Stimulated activated CD8-positive, alpha-beta memory T cell treated with anti-CD3 and anti-CD28 coated beads, Interleukin-12 subunit alpha, Interleukin-12 subunit beta, amount 100 ng/mL, for 1 hour (primary cell): ENCODE results near the gene LUZP2.

Experiments used
- DNase-seq: peaks from one replicate; pipeline ENCODE4 v3.0.0-alpha.2; 2020; ENCODE audit warnings: low read depth

The LUZP2 gene

DNA sequence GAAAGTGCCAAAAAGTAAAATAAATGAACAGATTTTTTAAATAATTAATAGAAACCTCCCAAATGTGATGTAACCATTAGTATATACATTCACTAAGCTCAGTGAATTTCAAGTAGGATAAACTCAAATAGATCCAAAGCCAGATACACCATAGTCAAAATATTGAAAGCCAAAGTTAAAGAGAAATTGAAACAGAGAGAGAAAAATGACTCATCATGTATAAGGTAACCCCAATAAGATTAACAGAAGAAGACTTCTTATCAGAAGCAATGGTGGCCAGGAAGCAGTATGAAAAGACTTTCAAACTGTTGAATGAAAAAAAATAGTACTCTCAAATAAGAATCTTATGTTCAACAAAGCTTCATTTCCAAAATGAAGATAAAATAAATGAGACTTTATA lies 70.5 kb downstream of the LUZP2 start:
- DNase-seq: no peak

GRCh38 chr11:24572376-24572775 lies 75.5 kb downstream of the LUZP2 start:
- no peak for DNase-seq

GRCh38 chr11:24574461-24574860 lies 77.6 kb downstream of the LUZP2 start:
- no peak for DNase-seq

GRCh38 chr11:24575392-24575791 lies 78.5 kb downstream of the LUZP2 start:
- DNase-seq: no peak

DNA sequence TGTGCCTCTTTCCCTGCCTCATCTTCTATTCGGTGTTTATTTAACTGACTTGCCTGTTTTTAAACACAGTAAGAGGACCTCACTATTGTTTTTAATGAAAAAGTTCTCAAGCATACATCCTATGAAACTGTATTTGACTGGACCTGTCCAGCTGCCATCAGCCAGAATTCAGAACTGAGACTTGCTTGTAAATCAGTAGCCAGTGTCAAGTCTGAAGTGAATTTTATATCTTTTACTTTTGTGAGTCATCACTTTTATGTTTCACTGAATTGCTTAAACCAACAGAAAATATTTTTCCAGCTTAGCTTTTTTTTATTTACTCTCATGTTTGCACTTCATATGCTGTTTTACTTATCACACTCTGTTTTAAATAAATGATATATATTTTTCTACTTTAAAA lies 88.3 kb downstream of the LUZP2 start:
- no peak for DNase-seq

DNA sequence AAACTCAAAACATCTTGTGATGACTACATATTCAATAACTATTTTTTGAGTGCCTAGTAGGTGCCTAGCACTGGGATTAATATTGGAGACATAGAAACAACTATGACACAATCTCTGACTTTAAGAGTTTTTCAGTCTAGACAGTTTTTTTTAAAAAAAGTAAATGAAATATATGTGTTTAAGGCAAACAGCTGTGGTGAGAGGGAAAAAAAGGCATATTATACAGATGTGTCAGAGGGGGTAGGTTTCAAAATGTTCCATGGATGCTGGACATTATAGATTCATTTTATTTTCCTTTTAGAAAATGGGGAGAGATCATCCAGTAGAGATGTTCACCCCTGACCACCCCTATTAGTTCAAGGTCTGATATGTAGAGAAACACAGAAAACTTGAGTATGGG lies 90.8 kb downstream of the LUZP2 start:
- DNase-seq: no peak

GRCh38 chr11:24588081-24588480 lies 91.2 kb downstream of the LUZP2 start:
- DNase-seq: no peak

GRCh38 chr11:24589064-24589463 lies 92.2 kb downstream of the LUZP2 start:
- no peak for DNase-seq

GRCh38 chr11:24591283-24591682 lies 94.4 kb downstream of the LUZP2 start:
- no peak for DNase-seq

DNA sequence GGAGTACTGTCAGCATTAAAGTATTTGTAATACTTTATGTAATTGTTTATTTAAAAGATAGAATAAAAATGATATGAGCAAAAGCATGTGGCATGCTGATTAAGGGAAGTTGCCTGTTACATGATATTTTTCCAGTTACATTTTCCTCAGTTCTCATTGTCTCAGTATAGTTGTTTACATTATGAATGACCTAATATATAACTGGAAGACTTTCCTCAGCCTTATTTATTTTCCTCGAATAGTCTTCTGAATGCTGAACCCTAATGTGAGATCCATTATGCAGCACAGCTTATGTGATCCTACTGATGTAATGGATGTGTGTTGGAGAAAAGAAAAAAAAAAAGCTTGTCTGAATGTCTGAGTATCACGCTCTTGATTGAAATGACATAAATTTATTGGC lies 95.5 kb downstream of the LUZP2 start:
- DNase-seq: no peak

- DNase-seq: no peak
Observed at GRCh38 chr11:24593332-24593731, 96.5 kb downstream of the LUZP2 start.

- DNase-seq: no peak
Observed at GRCh38 chr11:24594401-24594800, 97.5 kb downstream of the LUZP2 start.

DNA sequence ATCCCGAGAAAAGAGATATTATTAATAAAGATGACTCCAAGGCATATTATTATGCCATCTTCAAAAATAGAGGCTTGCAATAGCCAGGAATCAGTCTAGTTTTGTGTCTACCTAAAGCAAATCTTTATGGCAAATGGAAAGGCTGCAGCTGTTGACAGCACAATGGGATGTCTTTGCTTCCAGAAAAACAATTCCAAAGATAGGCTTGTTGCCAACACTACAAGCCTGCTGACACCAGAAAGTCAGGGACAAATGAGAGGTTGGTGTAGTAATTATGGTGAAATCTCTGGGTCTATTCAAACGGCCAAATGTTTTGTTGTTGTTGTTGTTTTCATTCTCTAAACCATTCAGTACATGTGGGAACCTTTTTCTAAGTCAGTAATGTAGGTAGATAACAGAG lies 101.8 kb downstream of the LUZP2 start:
- DNase-seq: no peak

DNA sequence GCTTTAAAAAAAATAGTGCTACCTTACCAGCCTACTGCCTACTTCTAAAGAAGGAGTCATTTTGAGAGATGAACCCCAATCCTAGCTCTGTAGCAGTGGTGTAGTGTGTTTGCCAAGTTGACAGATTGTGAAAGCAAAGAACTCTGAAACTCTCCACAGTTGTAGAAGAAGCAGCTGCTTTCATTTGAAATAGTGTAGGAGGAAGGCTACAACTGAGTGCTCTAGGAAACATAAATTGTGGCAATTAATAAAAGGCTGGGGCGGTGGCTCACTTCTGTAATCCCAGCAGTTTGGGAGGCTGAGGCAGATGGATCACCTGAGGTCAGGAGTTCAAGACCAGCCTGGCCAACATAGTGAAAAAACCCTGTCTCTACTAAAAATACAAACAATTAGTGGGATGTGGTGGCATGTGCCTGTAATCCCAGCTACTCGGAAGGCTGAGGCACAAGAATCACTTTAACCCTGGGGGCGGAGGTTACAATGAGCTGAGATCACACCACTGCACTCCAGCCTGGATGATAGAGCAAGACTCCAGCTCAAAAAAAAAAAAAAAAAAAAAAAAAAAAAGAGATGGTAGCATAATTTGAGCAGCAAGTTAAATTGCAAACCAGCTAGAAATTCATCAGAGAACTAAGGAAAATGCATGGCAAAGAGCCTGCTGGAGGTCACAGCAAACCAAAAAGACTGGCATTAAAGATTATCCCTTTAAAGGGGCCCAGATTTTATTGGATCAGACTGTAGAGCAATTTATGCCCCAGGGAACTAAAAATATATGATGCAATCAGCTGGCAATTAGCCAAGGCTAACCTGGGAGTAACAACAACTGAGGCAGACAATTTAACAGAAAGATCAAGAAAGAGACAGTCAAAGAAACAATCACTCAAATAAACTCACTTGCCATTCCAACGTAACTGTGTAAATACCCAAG lies 112.6 kb downstream of the LUZP2 start:
- DNase-seq: no peak

DNA sequence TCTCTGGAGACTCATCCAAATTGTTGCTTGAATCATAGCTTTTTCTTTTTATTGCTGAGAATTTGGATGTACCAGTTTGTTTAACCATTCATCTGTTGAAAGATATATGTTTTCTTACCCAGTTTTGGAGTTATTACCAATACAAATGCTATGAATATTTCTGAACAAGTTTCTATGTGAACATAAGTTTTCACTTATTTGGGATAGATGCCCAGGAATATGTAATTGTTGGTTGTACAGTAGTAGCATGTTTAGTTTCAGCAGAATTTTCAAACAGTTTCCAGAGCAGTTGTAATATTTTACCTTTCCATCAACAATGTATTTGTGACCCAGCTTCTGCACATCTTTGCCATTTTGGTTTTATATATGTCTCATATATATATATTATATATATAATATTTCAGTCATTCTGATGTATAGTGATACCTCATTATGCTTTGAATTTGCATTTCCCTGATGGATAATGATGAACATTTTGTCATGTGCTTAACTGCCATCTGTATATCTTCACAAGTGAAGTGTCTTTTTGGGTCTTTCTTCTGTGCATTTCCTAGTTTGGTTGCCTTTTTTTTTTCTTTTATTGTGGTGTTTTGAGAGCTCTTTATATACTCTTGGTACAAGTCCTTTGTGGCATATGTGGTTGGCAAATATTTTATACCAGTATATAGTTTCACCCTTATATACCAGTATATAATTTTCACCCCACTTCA lies 118.8 kb downstream of the LUZP2 start:
- DNase-seq: no peak

- DNase-seq: no peak
Observed at GRCh38 chr11:24617856-24618255, 121.0 kb downstream of the LUZP2 start.

GRCh38 chr11:24619900-24620299 lies 123.0 kb downstream of the LUZP2 start:
- DNase-seq: no peak

DNA sequence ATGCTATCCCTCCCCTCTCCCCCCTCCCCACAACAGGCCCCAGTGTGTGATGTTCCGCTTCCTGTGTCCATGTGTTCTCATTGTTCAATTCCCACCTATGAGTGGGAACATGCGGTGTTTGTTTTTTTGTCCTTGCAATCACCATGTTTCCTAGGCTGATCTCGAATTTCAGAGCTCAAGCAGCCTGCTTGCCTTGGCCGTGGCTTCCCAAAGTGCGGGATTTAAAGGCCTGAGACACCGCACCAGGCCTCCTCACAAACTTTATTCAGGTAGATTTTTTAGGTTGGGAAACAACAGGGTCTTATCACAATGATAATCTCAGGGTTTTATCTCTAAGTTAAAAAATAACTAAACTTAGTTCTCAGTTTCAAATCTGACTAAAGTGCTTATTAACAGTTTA lies 125.4 kb downstream of the LUZP2 start:
- no peak for DNase-seq

- no peak for DNase-seq
Observed at GRCh38 chr11:24623121-24623520, 126.3 kb downstream of the LUZP2 start.

- DNase-seq: no peak
Observed at GRCh38 chr11:24624432-24624831, 127.6 kb downstream of the LUZP2 start.

- DNase-seq: no peak
Observed at GRCh38 chr11:24625975-24626374, 129.1 kb downstream of the LUZP2 start.

GRCh38 chr11:24628224-24628776 lies 131.4 kb downstream of the LUZP2 start:
- DNase-seq: no peak

DNA sequence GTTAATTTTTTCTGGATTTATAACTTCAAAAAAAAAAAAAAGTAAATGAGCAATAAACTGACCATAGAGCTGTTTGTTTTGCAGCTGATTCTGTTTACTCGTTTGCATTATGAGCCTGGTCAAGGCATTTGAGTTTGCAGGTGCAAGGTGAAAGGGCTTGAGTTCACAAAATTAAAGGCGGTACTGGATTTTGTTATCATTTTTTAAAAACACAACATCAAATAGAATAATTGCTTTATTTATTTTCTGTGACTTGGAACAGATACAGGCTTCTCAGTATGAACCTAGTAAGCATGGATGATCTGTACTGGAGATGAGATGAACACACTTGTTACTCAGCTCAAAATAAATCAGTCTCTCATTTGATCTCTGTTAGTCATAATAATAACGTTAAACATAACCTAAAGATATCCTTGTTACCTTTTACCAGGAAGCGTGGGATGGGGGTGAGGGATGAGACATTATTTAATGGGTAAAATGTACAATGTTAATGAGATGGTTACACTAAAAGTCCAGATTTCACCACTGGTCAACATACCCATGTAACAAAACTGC lies 137.8 kb downstream of the LUZP2 start:
- DNase-seq: no peak
